Endothelial cell of umbilical vein (primary cell): ENCODE measurements around the gene COL5A1. TPM values are rescaled to one million over a fixed set of nuclear protein-coding genes. Genes with fewer than 3 reads are reported as not detected.

ENCODE experiments used
- BruUV-seq: library from RNA; stranded (reverse); fragments of 400-500 nt; replicated peaks from 2 replicates; lab custom pipeline; 2021; lab: Mats Ljungman, UMichigan
- CTCF ChIA-PET: fragments of 300-600, 350-600 bp; sonication (Branson Sonifier 250); formaldehyde crosslinking; loops from one replicate; lab custom pipeline; 2021; ENCODE audit warnings: antibody characterized with exemption, inconsistent platforms; lab: Charles Lee
- POLR2A ChIA-PET: fragments of 300-600, 350-600 bp; sonication (Branson Sonifier 250); formaldehyde crosslinking; loops from one replicate; lab custom pipeline; 2021; ENCODE audit warnings: antibody characterized with exemption, inconsistent platforms; lab: Charles Lee
- DNase-seq: peaks from one replicate; pipeline ENCODE4 v3.0.0-alpha.2; 2011; ENCODE audit warnings: low read depth, low spot score
- FAIRE-seq: peaks from 2 replicates; lab custom pipeline; 2011; peaks lifted over from hg19 to GRCh38; lab: Jason Lieb, UNC
- H2AFZ ChIP-seq: 2 replicates; pipeline ENCODE4 v1.6.0; 2012; ENCODE audit warnings: low read depth, low read length, control low read depth, inconsistent platforms
- H3K27ac ChIP-seq: 2 replicates; pipeline ENCODE4 v1.5.1; 2011; ENCODE audit warnings: low read depth, mild to moderate bottlenecking, control low read depth, low read length, moderate library complexity; ENCODE audit not compliant: insufficient read depth
- H3K27me3 ChIP-seq, 2 experiments: 2 replicates each; pipeline versions ENCODE4 v1.6.0 to v1.6.1; 2011; ENCODE audit warnings: low read length in 2 of 2, mixed read lengths in 1 of 2; ENCODE audit not compliant: control insufficient read depth in 2 of 2, insufficient read depth in 2 of 2
- H3K36me3 ChIP-seq, 2 experiments: 2 replicates in 1 of 2; 3 replicates in 1 of 2; pipeline ENCODE4 v1.5.1; 2011; ENCODE audit warnings: low read length in 2 of 2, mild to moderate bottlenecking in 1 of 2, moderate library complexity in 1 of 2; ENCODE audit not compliant: control insufficient read depth in 2 of 2, insufficient read depth in 2 of 2; ENCODE audit errors: extremely low read depth in 1 of 2
- H3K4me1 ChIP-seq: 3 replicates; pipeline ENCODE4 v1.5.1; 2011; ENCODE audit warnings: mild to moderate bottlenecking, low read length; ENCODE audit not compliant: control insufficient read depth, insufficient read depth; ENCODE audit errors: extremely low read depth
- H3K4me2 ChIP-seq: 2 replicates; pipeline ENCODE4 v1.6.1; 2011; ENCODE audit warnings: low read length, control low read depth, mixed read lengths; ENCODE audit not compliant: insufficient read depth
- H3K4me3 ChIP-seq, 3 experiments: fragments of 200-600 bp in 1 of 3; sonication (generic), shearing (Covaris generic) in 1 of 3; replicated peaks in 1 of 3; 2 replicates each; pipeline ENCODE4 v1.5.1; 2011 to 2016; ENCODE audit warnings: control low read depth in 3 of 3, low read length in 3 of 3, mild to moderate bottlenecking in 2 of 3, inconsistent platforms in 1 of 3, low read depth in 1 of 3, moderate library complexity in 1 of 3; ENCODE audit not compliant: insufficient read depth in 1 of 3
- H3K79me2 ChIP-seq: 2 replicates; pipeline ENCODE4 v1.6.0; 2012; ENCODE audit warnings: low read length, inconsistent platforms; ENCODE audit not compliant: control insufficient read depth, insufficient read depth
- H3K9ac ChIP-seq: replicated peaks from 2 replicates; pipeline ENCODE3; 2011; ENCODE audit warnings: low read length, control low read depth; ENCODE audit not compliant: insufficient read depth; ENCODE audit errors: extremely low read depth
- H3K9me1 ChIP-seq: replicated peaks from 3 replicates; pipeline ENCODE4 v1.6.0; 2011; ENCODE audit warnings: mild to moderate bottlenecking, low read length; ENCODE audit not compliant: control insufficient read depth, insufficient read depth; ENCODE audit errors: extremely low read depth
- H3K9me3 ChIP-seq: replicated peaks from 2 replicates; pipeline ENCODE4 v1.5.1; 2012; ENCODE audit warnings: low read length, inconsistent platforms; ENCODE audit not compliant: control insufficient read depth, insufficient read depth
- H4K20me1 ChIP-seq: replicated peaks from 2 replicates; pipeline ENCODE3; 2011; ENCODE audit warnings: mild to moderate bottlenecking, low read length; ENCODE audit not compliant: control insufficient read depth, insufficient read depth; ENCODE audit errors: extremely low read depth
- EZH2 ChIP-seq: IDR thresholded peaks from 2 replicates; pipeline ENCODE4 v1.6.1; 2012; ENCODE audit warnings: borderline replicate concordance, low read depth, mild to moderate bottlenecking, moderate library complexity, low read length, inconsistent platforms; ENCODE audit not compliant: severe bottlenecking
- FOS ChIP-seq: IDR thresholded peaks from 2 replicates; pipeline ENCODE4 v1.6.1; 2011; ENCODE audit warnings: mild to moderate bottlenecking, low read length, moderate library complexity, borderline replicate concordance; ENCODE audit not compliant: insufficient read depth
- GATA2 ChIP-seq: IDR thresholded peaks from 2 replicates; pipeline ENCODE4 v1.7.0; 2011; ENCODE audit warnings: low read depth, mild to moderate bottlenecking, moderate library complexity, mixed read lengths, low read length; ENCODE audit not compliant: insufficient read length, insufficient read depth
- JUN ChIP-seq: IDR thresholded peaks from 2 replicates; pipeline ENCODE4 v1.6.1; 2011; ENCODE audit warnings: borderline replicate concordance, low read depth; ENCODE audit not compliant: insufficient read length, insufficient read depth
- MYC ChIP-seq: IDR thresholded peaks from one replicate; pipeline ENCODE4 v1.6.1; 2011; ENCODE audit warnings: mild to moderate bottlenecking, low read depth, low read length
- POLR2A ChIP-seq: IDR thresholded peaks from 2 replicates; pipeline ENCODE4 v1.6.1; 2012; ENCODE audit warnings: low read depth, mild to moderate bottlenecking, control low read depth, low read length
- POLR2AphosphoS5 ChIP-seq: IDR thresholded peaks from 2 replicates; pipeline ENCODE4 v1.6.1; 2012; ENCODE audit warnings: low read depth, mild to moderate bottlenecking, control low read depth, low read length, moderate library complexity; ENCODE audit not compliant: insufficient read depth
- dilution Hi-C: fragments of 300-500 bp; cut with MboI; formaldehyde crosslinking; loops from one replicate; pipeline ENCODE4 v1.15.0; 2019; ENCODE audit warnings: low sequenced_read_pairs; ENCODE audit not compliant: extremely low pct_ligation_motif_present
- intact Hi-C: fragments of 100-400 bp; cut with micrococcal nuclease; formaldehyde crosslinking; loops from one replicate; pipeline ENCODE4 v1.10.0; 2022
- polyA plus RNA-seq, 4 experiments: library from polyadenylated mRNA; depleted of rRNA in 3 of 4; stranded (reverse) in 3 of 4; unstranded in 1 of 4; fragments of >200 nt; gene quantifications; 2 replicates each; pipeline versions ENCODE4 v1.2.1 to v1.2.3, GENCODE V29; 2011 to 2012; ENCODE audit warnings: missing spikeins in 1 of 4
- total RNA-seq: library from RNA; stranded (reverse); gene quantifications from 2 replicates; pipeline ENCODE4 v1.2.3, GENCODE V29; 2021
- TF ChIP-seq, protein P1 (sequence below), 2 donors: IDR thresholded peaks; 1 replicate in 1 of 2; 2 replicates in 1 of 2; pipeline ENCODE4 v1.5.1; 2011; ENCODE audit warnings: low read length in 2 of 2, mild to moderate bottlenecking in 2 of 2, moderate library complexity in 2 of 2, control low read depth in 1 of 2, inconsistent platforms in 1 of 2, low read depth in 1 of 2; ENCODE audit not compliant: insufficient read depth in 1 of 2; ENCODE audit errors: extremely low read depth in 1 of 2
- TF ChIP-seq, protein P2 (sequence below): IDR thresholded peaks from 2 replicates; pipeline ENCODE4 v1.6.1; 2011; ENCODE audit not compliant: insufficient read depth, insufficient read length

The COL5A1 gene
- total and polyA plus RNA-seq, 2 donors (not counting 3 experiments of a cell fraction or from before 2014, with no cell fraction given), result 97.4 to 175 TPM

DNA sequence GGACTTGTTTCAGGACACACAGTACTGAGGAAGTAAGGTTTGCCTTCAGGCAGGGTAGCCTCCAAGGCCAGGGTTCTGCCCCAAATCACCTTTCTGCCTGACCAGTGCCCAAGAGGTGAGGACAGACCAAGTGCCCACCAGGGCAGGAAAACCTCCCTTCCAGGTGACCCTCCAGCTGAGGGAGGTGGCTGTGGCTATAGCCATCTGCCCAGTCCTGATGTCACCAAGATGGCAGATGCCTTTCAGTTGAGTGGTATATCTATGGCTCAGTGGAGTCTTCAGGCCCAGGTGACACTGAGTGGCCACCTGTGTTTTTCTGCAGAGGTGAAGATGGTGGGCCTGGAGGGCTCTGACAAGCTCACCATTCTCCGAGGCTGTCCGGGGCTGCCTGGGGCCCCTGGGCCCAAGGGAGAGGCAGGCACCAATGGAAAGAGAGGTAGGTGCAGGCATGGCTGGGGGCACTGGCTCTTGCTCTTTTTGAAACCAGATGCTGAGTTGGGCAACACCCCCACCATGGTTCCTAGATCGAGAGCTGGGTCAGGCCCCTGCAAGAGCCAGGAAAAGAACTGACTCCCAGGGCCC lies 240.7 kb downstream of the COL5A1 start:
- Histone ChIP-seq H3K9me3 (no peaks in the 10 kb centered on the region), H3K9ac (no peak overlapping the region), H3K36me3 (no peaks in the 10 kb centered on the region), H3K79me2 (no peaks in the 10 kb centered on the region), H3K4me1 (no peaks in the 10 kb centered on the region), H3K9me1 (no peaks in the 10 kb centered on the region), H2AFZ (no peak overlapping the region), H3K27me3 (no peaks in the 10 kb centered on the region), H4K20me1 (no peaks in the 10 kb centered on the region), H3K27ac (no peak overlapping the region), H3K4me3 (no peak overlapping the region), H3K4me2 (no peak overlapping the region)
- ChIA-PET POLR2A (no interaction called here), CTCF (no interaction called here)
- TF ChIP-seq JUN, result no peak
- TF ChIP-seq, protein P1, sequence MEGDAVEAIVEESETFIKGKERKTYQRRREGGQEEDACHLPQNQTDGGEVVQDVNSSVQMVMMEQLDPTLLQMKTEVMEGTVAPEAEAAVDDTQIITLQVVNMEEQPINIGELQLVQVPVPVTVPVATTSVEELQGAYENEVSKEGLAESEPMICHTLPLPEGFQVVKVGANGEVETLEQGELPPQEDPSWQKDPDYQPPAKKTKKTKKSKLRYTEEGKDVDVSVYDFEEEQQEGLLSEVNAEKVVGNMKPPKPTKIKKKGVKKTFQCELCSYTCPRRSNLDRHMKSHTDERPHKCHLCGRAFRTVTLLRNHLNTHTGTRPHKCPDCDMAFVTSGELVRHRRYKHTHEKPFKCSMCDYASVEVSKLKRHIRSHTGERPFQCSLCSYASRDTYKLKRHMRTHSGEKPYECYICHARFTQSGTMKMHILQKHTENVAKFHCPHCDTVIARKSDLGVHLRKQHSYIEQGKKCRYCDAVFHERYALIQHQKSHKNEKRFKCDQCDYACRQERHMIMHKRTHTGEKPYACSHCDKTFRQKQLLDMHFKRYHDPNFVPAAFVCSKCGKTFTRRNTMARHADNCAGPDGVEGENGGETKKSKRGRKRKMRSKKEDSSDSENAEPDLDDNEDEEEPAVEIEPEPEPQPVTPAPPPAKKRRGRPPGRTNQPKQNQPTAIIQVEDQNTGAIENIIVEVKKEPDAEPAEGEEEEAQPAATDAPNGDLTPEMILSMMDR (IDR thresholded peaks at IDR 0.05; ENCODE audit: extremely low read depth in 1 of 2, insufficient read depth in 1 of 2, low read depth in 1 of 2, low read length in 2 of 2), result no peak
- TF ChIP-seq, protein P2, sequence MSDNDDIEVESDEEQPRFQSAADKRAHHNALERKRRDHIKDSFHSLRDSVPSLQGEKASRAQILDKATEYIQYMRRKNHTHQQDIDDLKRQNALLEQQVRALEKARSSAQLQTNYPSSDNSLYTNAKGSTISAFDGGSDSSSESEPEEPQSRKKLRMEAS, result no peak
- TF ChIP-seq POLR2AphosphoS5, result no peak
- TF ChIP-seq MYC, result no peak
- no peak for TF ChIP-seq FOS
- TF ChIP-seq EZH2, result no peak
- TF ChIP-seq GATA2, result no peak
- TF ChIP-seq POLR2A, result no peak
- FAIRE-seq (no peak), DNase-seq (no peak)
- dilution Hi-C loops, result no loop called here
- intact Hi-C loops, result no loop called here
- no TSS peak for BruUV-seq
